ENCODE measurements around the gene TMCO1.

- TF ChIP-seq CTCF (conservative IDR thresholded peaks at IDR 0.05; ENCODE audit: low read depth, low read length) = no peak
- no peak for TF ChIP-seq EZH2 (IDR thresholded peaks at IDR 0.05; ENCODE audit: low read length, unreplicated experiment)
- no peak for TF ChIP-seq EZH2phosphoT487 (IDR thresholded peaks at IDR 0.05; ENCODE audit: borderline replicate concordance, low read length)
Measured at GRCh38 chr1:165695031-165695430, 73.6 kb downstream of the TMCO1 start.

Measured in PC-3 (cell line).